GM12878 (cell line): ENCODE measurements around the gene SNPH. TPM values are rescaled to one million over a fixed set of nuclear protein-coding genes. Genes with fewer than 3 reads are reported as not detected.

Experiments used
- ATAC-seq: fragments of 200-7000 bp; cut with Tn5 transposase; 3 replicates; pipeline ENCODE4 v1.9.1; 2020; ENCODE audit warnings: mild to moderate bottlenecking, moderate library complexity
- BruUV-seq: library from RNA; stranded (reverse); fragments of 400-500 nt; replicated peaks from 2 replicates; lab custom pipeline; 2021; lab: Mats Ljungman, UMichigan
- CTCF ChIA-PET: fragments of 300-600 bp; sonication (Branson Sonifier 250); formaldehyde crosslinking; extraction: SDS; loops from one replicate; lab custom pipeline; 2021; ENCODE audit warnings: inconsistent platforms; lab: Yijun Ruan, JAX
- POLR2A ChIA-PET: fragments of 350-600 bp; formaldehyde crosslinking; extraction: SDS; loops from one replicate; lab custom pipeline; 2021; ENCODE audit warnings: inconsistent platforms; lab: Charles Lee
- RAD21 ChIA-PET: fragments of 300-600 bp; sonication (Branson Sonifier 250); formaldehyde crosslinking; loops from one replicate; lab custom pipeline; 2023; ENCODE audit warnings: antibody characterized with exemption; ENCODE audit not compliant: unreplicated experiment; lab: Charles Lee
- SMC1A ChIA-PET: fragments of 300-600 bp; sonication (Branson Sonifier 250); formaldehyde crosslinking; loops from one replicate; lab custom pipeline; 2023; ENCODE audit not compliant: unreplicated experiment, uncharacterized antibody; lab: Charles Lee
- DNase-seq: peaks from one replicate; pipeline ENCODE4 v3.0.0-alpha.2; 2011; ENCODE audit warnings: low read depth, low spot score
- FAIRE-seq: peaks from 3 replicates; lab custom pipeline; 2011; peaks lifted over from hg19 to GRCh38; lab: Jason Lieb, UNC
- H2AFZ ChIP-seq: 2 replicates; pipeline ENCODE4 v1.6.0; 2011; ENCODE audit warnings: low read depth, low read length, control low read depth; ENCODE audit not compliant: control insufficient read depth
- H3K27ac ChIP-seq: 2 replicates; pipeline ENCODE4 v1.5.1; 2011; ENCODE audit warnings: control low read depth; ENCODE audit not compliant: control insufficient read depth, insufficient read depth
- H3K27me3 ChIP-seq, 2 experiments: replicated peaks in 1 of 2; 2 replicates each; pipeline versions ENCODE4 v1.6.0 to v1.6.1; 2011; ENCODE audit warnings: low read length in 1 of 2; ENCODE audit not compliant: control insufficient read depth in 2 of 2, insufficient read depth in 2 of 2
- H3K36me3 ChIP-seq, 2 experiments: 2 replicates each; pipeline ENCODE4 v1.5.1; 2011; ENCODE audit warnings: low read length in 1 of 2; ENCODE audit not compliant: control insufficient read depth in 2 of 2, insufficient read depth in 2 of 2
- H3K4me1 ChIP-seq: 2 replicates; pipeline ENCODE4 v1.6.1; 2011; ENCODE audit warnings: mild to moderate bottlenecking, low read length, moderate library complexity, mixed read lengths; ENCODE audit not compliant: control insufficient read depth, insufficient read depth
- H3K4me2 ChIP-seq: 2 replicates; pipeline ENCODE4 v1.6.0; 2011; ENCODE audit warnings: control low read depth; ENCODE audit not compliant: control insufficient read depth, insufficient read depth
- H3K4me3 ChIP-seq: fragments of 200-600 bp; sonication (generic); 2 replicates; pipeline ENCODE4 v1.5.1; 2016
- H3K79me2 ChIP-seq: 2 replicates; pipeline ENCODE4 v1.6.0; 2011; ENCODE audit warnings: low read length; ENCODE audit not compliant: control insufficient read depth, insufficient read depth
- H3K9ac ChIP-seq: 2 replicates; pipeline ENCODE4 v1.8.0; 2011; ENCODE audit warnings: low read length, control low read depth, mixed read lengths; ENCODE audit not compliant: control insufficient read depth, insufficient read depth
- H3K9me3 ChIP-seq: replicated peaks from 3 replicates; pipeline ENCODE4 v1.5.1; 2011; ENCODE audit warnings: mild to moderate bottlenecking, low read length; ENCODE audit not compliant: control insufficient read depth, insufficient read depth
- H4K20me1 ChIP-seq: 2 replicates; pipeline ENCODE4 v1.6.0; 2011; ENCODE audit not compliant: control insufficient read depth, insufficient read depth
- CEBPB ChIP-seq, 2 experiments: fragments of 150-350 bp in 1 of 2; IDR thresholded peaks; 2 replicates each; pipeline ENCODE4 v1.6.1; 2012 to 2014; ENCODE audit warnings: low read depth in 2 of 2, low read length in 2 of 2, borderline replicate concordance in 1 of 2, inconsistent platforms in 1 of 2
- E2F4 ChIP-seq: IDR thresholded peaks from 2 replicates; pipeline ENCODE4 v1.6.1; 2012; ENCODE audit warnings: low read depth, low read length, improper control_type of control experiment
- EGR1 ChIP-seq, 2 experiments: IDR thresholded peaks; 1 replicate in 1 of 2; 2 replicates in 1 of 2; pipeline ENCODE4 v1.6.1; 2011 to 2012; ENCODE audit warnings: low read depth in 2 of 2, low read length in 2 of 2, borderline replicate concordance in 1 of 2, mild to moderate bottlenecking in 1 of 2, moderate library complexity in 1 of 2
- SMAD5 ChIP-seq: IDR thresholded peaks from 2 replicates; pipeline ENCODE4 v1.6.1; 2016; ENCODE audit warnings: antibody characterized with exemption, low read depth
- STAT3 ChIP-seq: IDR thresholded peaks from 2 replicates; pipeline ENCODE4 v1.6.1; 2011; ENCODE audit warnings: low read depth, low read length, improper control_type of control experiment
- WGBS: methylation state at CpG from one replicate; pipeline ENCODE4 v1.1.6; 2016; ENCODE audit warnings: low lambda C conversion rate; ENCODE audit not compliant: insufficient replicate concordance, insufficient coverage; ENCODE audit errors: missing lambda C conversion rate; 5-methylcytosine and 5-hydroxymethylcytosine counted together
- in situ Hi-C: fragments of 300-500 bp; cut with MboI; formaldehyde crosslinking; loops from 9 replicates; pipeline ENCODE4 v1.14.3; 2018; ENCODE audit warnings: mixed read lengths
- intact Hi-C: fragments of 100-400 bp; cut with micrococcal nuclease; formaldehyde crosslinking; loops from one replicate; pipeline ENCODE4 v1.14.2; 2022; ENCODE audit not compliant: unreplicated experiment
- polyA plus RNA-seq, 11 experiments: library from polyadenylated mRNA; depleted of rRNA in 4 of 11; unstranded in 6 of 11; stranded (reverse) in 5 of 11; fragments of >200 nt; fragmentation: Nextera tagmentation in 4 of 11; fragmentation: Illumina TruSeq in 1 of 11; extraction: Ambion mirVana in 4 of 11; extraction: Trizol in 1 of 11; gene quantifications; 1 replicate in 1 of 11; 2 replicates in 10 of 11; pipeline versions ENCODE4 v1.2.1 to v1.2.3, GENCODE V29; 2011 to 2016; ENCODE audit warnings: inconsistent platforms in 2 of 11, missing spikeins in 2 of 11, low read depth in 1 of 11
- total RNA-seq, 4 experiments: library from RNA; depleted of rRNA in 3 of 4; stranded (reverse); fragments of >200 nt in 3 of 4; fragmentation: Illumina TruSeq in 1 of 4; extraction: Trizol in 1 of 4; gene quantifications; 2 replicates each; pipeline versions ENCODE4 v1.2.1 to v1.2.3, GENCODE V29; 2013 to 2021

Gene SNPH
- total and polyA plus RNA-seq, 10 of the 15 experiments (the other 5 are each of a cell fraction or from before 2014, with no cell fraction given) = 0.02 to 0.45 (median 0.34) TPM; not detected in 2

- H3K9ac ChIP-seq = no peak overlapping the region
- H3K4me3 ChIP-seq = no peak overlapping the region
- ATAC-seq (no peak), FAIRE-seq (no peak)
- H4K20me1 ChIP-seq = no peaks in the 10 kb centered on the region
- RAD21 ChIA-PET = no interaction called here
- BruUV-seq = no TSS peak
- SMC1A ChIA-PET = interaction anchor here (2.0 kb wide), 1 partner anchor 15 kb away, joined by 6 read pairs; no protein-coding TSS in a partner anchor
- H3K4me2 ChIP-seq = no peak overlapping the region
- H3K27me3 ChIP-seq = peaks cover 3 to 10% of the 10 kb centered on the region in 2 experiments
- H3K79me2 ChIP-seq = no peaks in the 10 kb centered on the region
- POLR2A ChIA-PET = no interaction called here
- in situ Hi-C loops (no loop called here), intact Hi-C loops (no loop called here)
- H3K4me1 ChIP-seq = no peaks in the 10 kb centered on the region
- 98% methylated on average over 2 of the region's 2 CpGs for whole genome bisulfite sequencing
- H3K36me3 ChIP-seq = no peaks in the 10 kb centered on the region
- CTCF ChIA-PET = no interaction called here
- TF ChIP-seq EGR1 (IDR thresholded peaks at IDR 0.05; ENCODE audit: borderline replicate concordance in 1 of 2, low read depth in 2 of 2, low read length in 2 of 2) (no peak), CEBPB (IDR thresholded peaks at IDR 0.05; ENCODE audit: borderline replicate concordance in 1 of 2, low read depth in 2 of 2, low read length in 2 of 2) (no peak)
- TF ChIP-seq, all 136 proteins: peak for 0
- Histone ChIP-seq H3K9me3 (peaks cover 3% of the 10 kb centered on the region; the same call in 1 of the 3 replicates), H2AFZ (no peak overlapping the region), H3K27ac (no peak overlapping the region)
- DNase-seq = no peak
Observed at GRCh38 chr20:1264727-1265126, 1.4 kb upstream of the SNPH start.

- no peak overlapping the region for H2AFZ ChIP-seq
- H3K79me2 ChIP-seq = no peaks in the 10 kb centered on the region
- no TSS peak for BruUV-seq
- no peak overlapping the region for H3K27ac ChIP-seq
- peaks cover 3 to 10% of the 10 kb centered on the region in 2 experiments for H3K27me3 ChIP-seq
- CTCF ChIA-PET = no interaction called here
- H3K4me3 ChIP-seq = 0 out of 2 replicates have a peak overlapping the region, but pooled peaks have one; percentile 47
- H3K4me2 ChIP-seq = peak overlapping the region; percentile 64
- no peak for ATAC-seq
- no peak for DNase-seq
- no peak for FAIRE-seq
- POLR2A ChIA-PET = no interaction called here
- H4K20me1 ChIP-seq = no peaks in the 10 kb centered on the region
- H3K9ac ChIP-seq = no peak overlapping the region
- RAD21 ChIA-PET = interaction anchor here (0.6 kb wide), 1 partner anchor 803 kb away, joined by 5 read pairs; the partner anchor contains the start of gene TBC1D20
- H3K9me3 ChIP-seq = peaks cover 3% of the 10 kb centered on the region; the same call in 1 of the 3 replicates
- in situ Hi-C loops (no loop called here), intact Hi-C loops (no loop called here)
- SMC1A ChIA-PET = no interaction called here
- H3K4me1 ChIP-seq = no peaks in the 10 kb centered on the region
- 79% methylated on average over 4 of the region's 4 CpGs for WGBS
- TF ChIP-seq SMAD5 (no peak), E2F4 (no peak), STAT3 (no peak)
- TF ChIP-seq, all 136 proteins: peak for 0
- no peaks in the 10 kb centered on the region for H3K36me3 ChIP-seq
Observed at GRCh38 chr20:1265226-1265915, 723 bp upstream of the SNPH start.
